GM23248 (cell line): ENCODE data around the gene KCNG2. TPM values are rescaled to one million over a fixed set of nuclear protein-coding genes. Genes with fewer than 3 reads are reported as not detected.

Experiments
- DNase-seq: peaks from one replicate; pipeline ENCODE4 v3.0.0-alpha.2; 2015
- H2AFZ ChIP-seq: fragments of 200-600 bp; sonication (generic); 2 replicates; pipeline ENCODE4 v1.6.1; 2016; ENCODE audit warnings: antibody characterized with exemption
- H3F3A ChIP-seq: fragments of 200-600 bp; sonication (generic); 2 replicates; pipeline ENCODE4 v1.6.1; 2016; ENCODE audit warnings: mild to moderate bottlenecking, antibody characterized with exemption, mixed run types; ENCODE audit not compliant: insufficient read depth
- H3K27ac ChIP-seq: fragments of 200-600 bp; sonication (generic); 2 replicates; pipeline ENCODE4 v1.5.1; 2016; ENCODE audit warnings: mild to moderate bottlenecking
- H3K27me3 ChIP-seq: fragments of 200-600 bp; sonication (generic); replicated peaks from 2 replicates; pipeline ENCODE4 v1.6.1; 2016; ENCODE audit warnings: mild to moderate bottlenecking; ENCODE audit not compliant: insufficient read depth
- H3K36me3 ChIP-seq: fragments of 200-600 bp; sonication (generic); 2 replicates; pipeline ENCODE4 v1.6.1; 2016; ENCODE audit warnings: low read depth, mild to moderate bottlenecking
- H3K4me1 ChIP-seq: fragments of 200-600 bp; sonication (generic); 2 replicates; pipeline ENCODE4 v1.6.1; 2016; ENCODE audit warnings: mild to moderate bottlenecking; ENCODE audit not compliant: insufficient read depth
- H3K4me2 ChIP-seq: fragments of 200-600 bp; sonication (generic); one replicate; pipeline ENCODE4 v1.6.1; 2016; ENCODE audit warnings: mild to moderate bottlenecking; ENCODE audit not compliant: unreplicated experiment
- H3K4me3 ChIP-seq: fragments of 200-600 bp; sonication (generic); 2 replicates; pipeline ENCODE4 v1.5.1; 2016; ENCODE audit warnings: mild to moderate bottlenecking
- H3K79me2 ChIP-seq: fragments of 200-600 bp; sonication (generic); 2 replicates; pipeline ENCODE4 v1.6.1; 2016; ENCODE audit warnings: mild to moderate bottlenecking; ENCODE audit not compliant: insufficient read depth
- H3K9ac ChIP-seq: fragments of 200-600 bp; sonication (generic); 2 replicates; pipeline ENCODE4 v1.6.1; 2016; ENCODE audit warnings: mild to moderate bottlenecking
- H3K9me2 ChIP-seq: fragments of 200-600 bp; sonication (generic); 2 replicates; pipeline ENCODE4 v1.6.1; 2016; ENCODE audit warnings: mixed run types, mild to moderate bottlenecking, moderate library complexity; ENCODE audit not compliant: insufficient read depth
- H3K9me3 ChIP-seq: fragments of 200-600 bp; sonication (generic); one replicate; pipeline ENCODE4 v1.6.1; 2017; ENCODE audit warnings: low read depth
- H4K20me1 ChIP-seq: fragments of 200-600 bp; sonication (generic); 2 replicates; pipeline ENCODE4 v1.6.0; 2016; ENCODE audit not compliant: insufficient read depth
- EZH2 ChIP-seq: fragments of 200-600 bp; sonication (generic); IDR thresholded peaks from 2 replicates; pipeline ENCODE4 v1.6.1; 2018; ENCODE audit warnings: antibody characterized with exemption, mild to moderate bottlenecking; ENCODE audit not compliant: insufficient read depth, poor library complexity, severe bottlenecking
- EZH2phosphoT487 ChIP-seq: fragments of 200-600 bp; sonication (generic); IDR thresholded peaks from 2 replicates; pipeline ENCODE4 v1.6.1; 2018; ENCODE audit warnings: antibody characterized with exemption, moderate library complexity, mild to moderate bottlenecking, low read depth; ENCODE audit not compliant: insufficient read depth
- WGBS, 2 experiments: methylation state at CpG; one replicate each; pipeline ENCODE4 v1.1.6; 2015 to 2017; ENCODE audit warnings: low lambda C conversion rate in 2 of 2, low coverage in 1 of 2; ENCODE audit errors: missing lambda C conversion rate in 2 of 2; 5-methylcytosine and 5-hydroxymethylcytosine counted together
- in situ Hi-C: fragments of 300-500 bp; cut with MboI; formaldehyde crosslinking; loops from 2 replicates; pipeline ENCODE4 v1.15.0; 2020
- polyA plus RNA-seq: library from polyadenylated mRNA; unstranded; fragments of >200 nt; fragmentation: Nextera tagmentation; extraction: Ambion mirVana; gene quantifications from 2 replicates; pipeline ENCODE4 v1.2.1, GENCODE V29; 2016
- total RNA-seq: library from RNA; depleted of rRNA; stranded (reverse); fragments of >200 nt; shearing (Covaris generic); gene quantifications from 2 replicates; pipeline ENCODE4 v1.2.3, GENCODE V29; 2014; rRNA removed

Gene KCNG2
- total RNA-seq = not detected in 2 replicates
- polyA plus RNA-seq = not detected in 2 replicates

GRCh38 chr18:79797518-79798345 lies at the start of gene KCNG2:
KCNG2 (plus strand) TSS chr18:79797938; CDS start chr18:79863668, 65,730 bp downstream.
- Histone ChIP-seq H3K9ac (no peak within 1 kb of the TSS), H3K36me3 (no peaks in the 10 kb centered on the region), H3K4me2 (no peak within 1 kb of the TSS), H3F3A (no peaks in the 10 kb centered on the region), H3K9me3 (no peaks in the 10 kb centered on the region), H3K9me2 (no peaks in the 10 kb centered on the region), H3K79me2 (no peaks in the 10 kb centered on the region), H3K4me1 (0 out of 2 replicates have a peak, but pooled peaks cover 4% of the 10 kb centered on the region), H3K4me3 (no peak within 1 kb of the TSS), H3K27ac (no peak within 1 kb of the TSS), H4K20me1 (no peaks in the 10 kb centered on the region), H2AFZ (no peak within 1 kb of the TSS), H3K27me3 (peaks cover 55% of the 10 kb centered on the region)
- WGBS, 2 experiments = 2 to 3% methylated on average over 27 to 38 of the region's 92 CpGs
- in situ Hi-C loops = no loop called here
- TF ChIP-seq EZH2phosphoT487 = no peak
- no peak for TF ChIP-seq EZH2
- peak; percentile 42 for DNase-seq

- Histone ChIP-seq H3F3A (no peaks in the 10 kb centered on the region), H3K9me3 (no peaks in the 10 kb centered on the region), H4K20me1 (no peaks in the 10 kb centered on the region), H3K27me3 (no peaks in the 10 kb centered on the region), H3K27ac (no peak overlapping the region), H3K36me3 (no peaks in the 10 kb centered on the region), H3K4me1 (no peaks in the 10 kb centered on the region), H3K4me2 (no peak overlapping the region), H2AFZ (no peak overlapping the region), H3K79me2 (no peaks in the 10 kb centered on the region), H3K9me2 (no peaks in the 10 kb centered on the region), H3K9ac (no peak overlapping the region), H3K4me3 (no peak overlapping the region)
- in situ Hi-C loops = no loop called here
- WGBS, 2 experiments = 92 to 95% methylated on average over 35 of the region's 36 CpGs
- no peak for DNase-seq
- TF ChIP-seq EZH2phosphoT487 (no peak), EZH2 (no peak)
Observed at GRCh38 chr18:79748321-79749180, 49.2 kb upstream of the KCNG2 start.

- no peaks in the 10 kb centered on the region for H3K9me3 ChIP-seq
- no peaks in the 10 kb centered on the region for H3K79me2 ChIP-seq
- no peak overlapping the region for H2AFZ ChIP-seq
- no peaks in the 10 kb centered on the region for H3K9me2 ChIP-seq
- H3F3A ChIP-seq = no peaks in the 10 kb centered on the region
- H3K9ac ChIP-seq = no peak overlapping the region
- TF ChIP-seq EZH2phosphoT487 (no peak), EZH2 (no peak)
- no peak overlapping the region for H3K27ac ChIP-seq
- no peaks in the 10 kb centered on the region for H3K36me3 ChIP-seq
- H3K4me3 ChIP-seq = no peak overlapping the region
- H3K4me1 ChIP-seq = no peaks in the 10 kb centered on the region
- H3K27me3 ChIP-seq = no peaks in the 10 kb centered on the region
- peak; percentile 29 for DNase-seq
- in situ Hi-C loops = no loop called here
- 69 to 76% methylated on average over 46 of the region's 49 CpGs for WGBS, 2 experiments
- no peaks in the 10 kb centered on the region for H4K20me1 ChIP-seq
- H3K4me2 ChIP-seq = no peak overlapping the region
Observed at GRCh38 chr18:79749251-79750191, 48.2 kb upstream of the KCNG2 start.
